NCI-H345 treated with DMSO at 0.1 percent for 48 hours (cell line): ENCODE data around the gene APOC4.
"Not testable (repeated sequence)": the region's sequence is repeated elsewhere in the genome, so short reads cannot be mapped to it uniquely, and the experiment has no call there.

Source experiments
- DNase-seq: peaks from one replicate; lab custom pipeline; 2025; ENCODE audit not compliant: unreplicated experiment; lab: John Stamatoyannopoulos, UW

APOC4 gene, protein sequence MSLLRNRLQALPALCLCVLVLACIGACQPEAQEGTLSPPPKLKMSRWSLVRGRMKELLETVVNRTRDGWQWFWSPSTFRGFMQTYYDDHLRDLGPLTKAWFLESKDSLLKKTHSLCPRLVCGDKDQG

GRCh38 chr19:44942067-44942571, at the start of gene APOC4:
TSS of gene APOC4 (plus strand) at chr19:44942237. CDS start at chr19:44942278, 41 bp downstream.
- no peak for DNase-seq

DNA sequence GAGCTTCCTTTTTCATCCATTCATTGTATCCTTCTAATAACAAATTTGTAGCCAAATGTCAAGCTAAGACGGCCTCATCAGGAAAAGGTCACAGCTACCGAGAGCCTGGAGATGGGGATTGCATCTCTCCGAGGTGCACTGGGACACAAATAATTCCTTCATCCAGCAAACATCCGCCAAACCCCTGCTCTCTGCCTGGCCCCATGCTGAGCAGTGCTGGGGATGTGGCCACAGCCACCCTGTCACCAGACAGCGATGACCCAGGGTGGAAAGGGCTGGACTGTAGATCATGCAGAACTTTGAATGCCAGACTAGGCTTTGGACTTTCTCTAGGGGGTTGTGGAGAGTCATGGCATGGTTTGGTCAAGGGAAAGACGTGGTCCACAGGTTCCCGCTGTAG, 49.1 kb upstream of the APOC4 start:
- DNase-seq: no peak

DNA sequence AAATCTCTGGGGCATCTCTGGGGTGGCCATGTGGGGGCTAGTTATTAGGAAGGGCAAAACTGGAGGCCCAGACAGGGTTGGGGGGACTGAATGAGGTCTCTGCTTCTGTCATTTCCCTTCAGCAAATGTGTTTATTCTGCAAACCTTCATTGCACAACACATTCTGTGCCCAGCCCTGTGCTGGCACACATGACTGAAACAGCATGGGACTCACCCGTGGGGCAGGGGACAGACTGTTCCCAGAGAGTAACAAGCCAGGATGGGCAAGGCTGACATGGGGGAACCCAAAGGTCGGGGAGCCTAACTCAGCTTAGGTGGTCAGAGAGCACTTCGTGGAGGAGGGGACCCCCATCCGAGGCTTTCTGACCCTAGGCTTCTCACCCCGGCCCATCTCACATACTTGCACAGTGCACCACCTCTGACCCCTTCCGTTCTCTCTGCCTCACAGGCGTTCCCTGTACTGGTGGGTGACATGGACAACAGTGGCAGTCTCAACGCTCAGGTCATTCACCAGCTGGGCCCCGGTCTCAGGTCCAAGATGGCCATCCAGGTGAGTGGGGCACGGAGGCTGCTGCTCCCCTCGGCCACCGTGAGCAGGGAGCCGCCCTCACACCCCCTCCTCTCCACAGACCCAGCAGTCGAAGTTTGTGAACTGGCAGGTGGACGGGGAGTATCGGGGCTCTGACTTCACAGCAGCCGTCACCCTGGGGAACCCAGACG, 48.5 kb upstream of the APOC4 start:
- no peak for DNase-seq

- no peak for DNase-seq
Observed at GRCh38 chr19:44894052-44894400, 48.0 kb upstream of the APOC4 start.

GRCh38 chr19:44894946-44895345, 47.1 kb upstream of the APOC4 start:
- DNase-seq: no peak

GRCh38 chr19:44897835-44898234, 44.2 kb upstream of the APOC4 start:
- no peak for DNase-seq

DNA sequence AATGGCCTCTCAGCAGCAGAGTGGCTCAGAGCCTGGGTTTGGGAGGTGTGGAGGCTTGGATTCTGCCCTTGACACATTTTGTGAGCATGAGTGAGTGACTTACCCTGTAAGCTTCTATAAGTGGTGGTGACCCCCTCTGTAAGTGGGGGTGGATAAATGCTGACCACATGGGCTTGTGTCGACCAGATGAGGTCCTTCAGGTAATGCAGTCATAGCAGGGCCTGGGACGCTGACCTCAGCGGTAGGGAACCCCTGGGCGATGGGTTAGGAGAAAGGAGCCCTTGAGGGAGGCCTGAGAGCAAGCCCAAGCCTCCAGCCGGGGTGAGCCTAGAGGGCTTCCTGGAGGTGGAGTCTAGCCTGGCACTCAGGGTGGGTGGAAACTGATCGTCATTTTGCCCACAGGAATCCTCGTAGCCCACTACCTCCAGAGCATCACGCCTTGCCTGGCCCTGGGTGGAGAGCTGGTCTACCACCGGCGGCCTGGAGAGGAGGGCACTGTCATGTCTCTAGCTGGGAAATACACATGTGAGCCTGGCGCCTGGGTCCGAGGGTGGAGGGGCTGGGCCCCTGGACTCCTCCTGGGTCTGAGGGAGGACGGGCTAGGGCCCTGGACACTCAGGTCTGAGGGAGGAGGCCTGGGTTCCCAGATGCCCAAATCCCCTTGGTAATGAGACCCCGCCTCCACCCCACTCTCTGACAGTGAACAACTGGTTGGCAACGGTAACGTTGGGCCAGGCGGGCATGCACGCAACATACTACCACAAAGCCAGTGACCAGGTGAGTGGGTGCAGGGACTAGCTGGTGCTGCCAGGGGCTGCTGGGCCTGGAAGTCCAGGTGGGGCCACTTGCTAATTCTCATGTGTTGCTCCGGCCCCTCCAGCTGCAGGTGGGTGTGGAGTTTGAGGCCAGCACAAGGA, 41.5 kb upstream of the APOC4 start:
- no peak for DNase-seq

GRCh38 chr19:44903216-44903601, 38.8 kb upstream of the APOC4 start:
- DNase-seq: no peak

- no peak for DNase-seq
Observed at GRCh38 chr19:44903602-44904425, 38.2 kb upstream of the APOC4 start.

DNA sequence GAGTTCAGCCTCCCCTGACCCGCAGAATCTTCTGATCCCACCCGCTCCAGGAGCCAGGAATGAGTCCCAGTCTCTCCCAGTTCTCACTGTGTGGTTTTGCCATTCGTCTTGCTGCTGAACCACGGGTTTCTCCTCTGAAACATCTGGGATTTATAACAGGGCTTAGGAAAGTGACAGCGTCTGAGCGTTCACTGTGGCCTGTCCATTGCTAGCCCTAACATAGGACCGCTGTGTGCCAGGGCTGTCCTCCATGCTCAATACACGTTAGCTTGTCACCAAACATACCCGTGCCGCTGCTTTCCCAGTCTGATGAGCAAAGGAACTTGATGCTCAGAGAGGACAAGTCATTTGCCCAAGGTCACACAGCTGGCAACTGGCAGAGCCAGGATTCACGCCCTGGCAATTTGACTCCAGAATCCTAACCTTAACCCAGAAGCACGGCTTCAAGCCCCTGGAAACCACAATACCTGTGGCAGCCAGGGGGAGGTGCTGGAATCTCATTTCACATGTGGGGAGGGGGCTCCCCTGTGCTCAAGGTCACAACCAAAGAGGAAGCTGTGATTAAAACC, 37.5 kb upstream of the APOC4 start:
- no peak for DNase-seq

- no peak for DNase-seq
Observed at GRCh38 chr19:44905437-44906160, 36.4 kb upstream of the APOC4 start, which contains the start of gene APOE. TSS of gene APOE (plus strand) at chr19:44905796. CDS start at chr19:44906625, 829 bp downstream.

DNA sequence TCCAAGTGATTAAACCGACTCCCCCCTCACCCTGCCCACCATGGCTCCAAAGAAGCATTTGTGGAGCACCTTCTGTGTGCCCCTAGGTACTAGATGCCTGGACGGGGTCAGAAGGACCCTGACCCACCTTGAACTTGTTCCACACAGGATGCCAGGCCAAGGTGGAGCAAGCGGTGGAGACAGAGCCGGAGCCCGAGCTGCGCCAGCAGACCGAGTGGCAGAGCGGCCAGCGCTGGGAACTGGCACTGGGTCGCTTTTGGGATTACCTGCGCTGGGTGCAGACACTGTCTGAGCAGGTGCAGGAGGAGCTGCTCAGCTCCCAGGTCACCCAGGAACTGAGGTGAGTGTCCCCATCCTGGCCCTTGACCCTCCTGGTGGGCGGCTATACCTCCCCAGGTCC, 34.4 kb upstream of the APOC4 start:
- DNase-seq: no peak

DNA sequence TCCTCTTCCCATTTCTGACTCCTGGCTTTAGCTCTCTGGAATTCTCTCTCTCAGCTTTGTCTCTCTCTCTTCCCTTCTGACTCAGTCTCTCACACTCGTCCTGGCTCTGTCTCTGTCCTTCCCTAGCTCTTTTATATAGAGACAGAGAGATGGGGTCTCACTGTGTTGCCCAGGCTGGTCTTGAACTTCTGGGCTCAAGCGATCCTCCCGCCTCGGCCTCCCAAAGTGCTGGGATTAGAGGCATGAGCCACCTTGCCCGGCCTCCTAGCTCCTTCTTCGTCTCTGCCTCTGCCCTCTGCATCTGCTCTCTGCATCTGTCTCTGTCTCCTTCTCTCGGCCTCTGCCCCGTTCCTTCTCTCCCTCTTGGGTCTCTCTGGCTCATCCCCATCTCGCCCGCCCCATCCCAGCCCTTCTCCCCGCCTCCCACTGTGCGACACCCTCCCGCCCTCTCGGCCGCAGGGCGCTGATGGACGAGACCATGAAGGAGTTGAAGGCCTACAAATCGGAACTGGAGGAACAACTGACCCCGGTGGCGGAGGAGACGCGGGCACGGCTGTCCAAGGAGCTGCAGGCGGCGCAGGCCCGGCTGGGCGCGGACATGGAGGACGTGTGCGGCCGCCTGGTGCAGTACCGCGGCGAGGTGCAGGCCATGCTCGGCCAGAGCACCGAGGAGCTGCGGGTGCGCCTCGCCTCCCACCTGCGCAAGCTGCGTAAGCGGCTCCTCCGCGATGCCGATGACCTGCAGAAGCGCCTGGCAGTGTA, 33.8 kb upstream of the APOC4 start:
- no peak for DNase-seq

DNA sequence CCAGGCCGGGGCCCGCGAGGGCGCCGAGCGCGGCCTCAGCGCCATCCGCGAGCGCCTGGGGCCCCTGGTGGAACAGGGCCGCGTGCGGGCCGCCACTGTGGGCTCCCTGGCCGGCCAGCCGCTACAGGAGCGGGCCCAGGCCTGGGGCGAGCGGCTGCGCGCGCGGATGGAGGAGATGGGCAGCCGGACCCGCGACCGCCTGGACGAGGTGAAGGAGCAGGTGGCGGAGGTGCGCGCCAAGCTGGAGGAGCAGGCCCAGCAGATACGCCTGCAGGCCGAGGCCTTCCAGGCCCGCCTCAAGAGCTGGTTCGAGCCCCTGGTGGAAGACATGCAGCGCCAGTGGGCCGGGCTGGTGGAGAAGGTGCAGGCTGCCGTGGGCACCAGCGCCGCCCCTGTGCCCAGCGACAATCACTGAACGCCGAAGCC, 33.2 kb upstream of the APOC4 start:
- DNase-seq: no peak

GRCh38 chr19:44909775-44910174, 32.3 kb upstream of the APOC4 start:
- no peak for DNase-seq

DNA sequence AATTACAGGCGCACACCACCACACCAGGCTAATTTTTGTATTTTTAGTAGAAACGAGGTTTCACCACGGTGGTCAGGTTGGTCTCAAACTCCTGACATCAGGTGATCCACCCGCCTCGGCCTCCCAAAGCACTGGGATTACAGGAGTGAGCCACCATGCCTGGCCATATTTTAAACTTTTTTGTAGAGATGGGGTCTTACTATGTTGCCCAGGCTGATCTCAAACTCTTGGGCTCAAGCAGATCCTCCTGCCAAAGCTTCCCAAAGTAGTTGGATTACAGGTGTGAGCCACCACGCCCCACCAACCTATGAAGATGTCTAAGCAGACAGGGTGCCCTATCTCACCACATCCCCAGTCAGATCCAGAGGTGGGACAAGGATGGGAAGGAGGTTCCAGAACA, 30.1 kb upstream of the APOC4 start:
- not testable (repeated sequence) for DNase-seq

DNA sequence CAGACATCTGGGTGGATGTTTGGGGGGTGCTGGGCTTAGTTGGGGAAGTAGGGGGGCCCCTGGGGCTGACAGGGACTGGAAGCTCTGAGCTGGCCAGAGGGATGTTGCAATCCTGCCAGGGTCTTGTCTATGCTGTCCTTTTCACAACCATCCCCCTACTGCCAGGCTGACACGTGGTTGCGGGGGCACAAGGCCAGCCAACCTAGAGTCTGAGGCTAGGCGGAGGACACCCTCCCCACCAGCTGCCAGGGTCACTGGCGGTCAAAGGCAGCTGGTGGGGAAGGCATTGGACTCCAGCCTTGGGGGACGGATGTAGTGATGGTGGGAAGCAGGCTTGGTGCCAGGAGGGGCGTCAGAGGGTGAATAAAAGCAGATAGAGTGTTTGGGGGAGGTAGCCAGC, 29.2 kb upstream of the APOC4 start:
- no peak for DNase-seq

DNA sequence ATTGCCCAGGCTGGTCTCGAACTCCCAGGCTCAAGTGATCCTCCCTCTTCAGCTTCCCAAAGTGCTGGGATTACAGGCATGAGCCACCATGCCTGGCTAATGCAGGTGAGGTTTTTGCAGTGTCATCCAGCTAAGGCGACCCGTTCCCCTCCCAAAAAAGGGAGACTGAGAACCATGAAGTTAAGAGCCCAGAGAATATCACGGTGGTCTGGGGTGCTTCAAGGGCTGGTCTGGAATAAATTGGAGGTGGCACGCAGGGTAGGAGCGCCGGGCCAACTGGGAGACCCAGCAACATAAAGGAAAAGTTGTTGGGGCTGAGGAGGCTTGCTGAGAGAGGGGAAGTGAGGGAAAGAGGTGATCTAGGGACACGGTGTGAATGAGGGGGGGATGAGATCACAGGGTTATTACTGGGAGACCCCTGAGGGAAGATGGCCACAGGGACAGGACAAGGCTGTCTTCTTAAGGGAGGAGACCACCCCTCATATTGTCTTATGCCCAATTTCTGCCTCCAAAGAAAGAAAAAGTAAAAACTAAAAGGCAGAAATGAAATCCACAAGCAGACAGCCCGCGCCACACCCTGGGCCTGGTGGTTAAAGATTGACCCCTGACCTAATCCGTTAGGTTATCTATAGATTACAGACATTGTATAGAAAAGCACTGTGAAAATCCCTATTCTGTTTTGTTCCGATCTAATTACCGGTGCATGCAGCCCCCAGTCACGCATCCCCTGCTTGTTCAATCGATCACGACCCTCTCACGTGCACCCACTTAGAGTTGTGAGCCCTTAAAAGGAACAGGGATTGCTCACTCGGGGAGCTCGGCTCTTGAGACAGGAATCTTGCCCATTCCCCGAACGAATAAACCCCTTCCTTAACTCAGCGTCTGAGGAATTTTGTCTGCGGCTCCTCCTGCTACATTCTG, 28.3 kb upstream of the APOC4 start:
- not testable (repeated sequence) for DNase-seq
